Measurements from ENCODE around the gene ARMC7. TPM values are rescaled to one million over a fixed set of nuclear protein-coding genes. Genes with fewer than 3 reads are reported as not detected.

Gene ARMC7
- 10 to 100 TPM; 13.3 to 13.7 TPM for total RNA-seq

- H3K27ac Mint-ChIP-seq = peak within 1 kb of the TSS; percentile 39 to 53
Observed at GRCh38 chr17:75109407-75110233, at the start of gene ARMC7. TSS of gene ARMC7 (plus strand) at chr17:75109969. CDS start at chr17:75110289, 320 bp downstream.

GRCh38 chr17:75060434-75061054 lies 49.2 kb upstream of the ARMC7 start:
- Mint-ChIP-seq H3K27ac (no peak overlapping the region), H3K4me3 (no peak overlapping the region), H3K27me3 (no peaks in the 10 kb centered on the region), H3K9me3 (no peaks in the 10 kb centered on the region), H3K4me1 (ENCODE audit: low read depth in 2 of 2) (peaks cover 0 to 3% of the 10 kb centered on the region in 2 donors), H3K36me3 (peaks cover 4% of the 10 kb centered on the region)
- ATAC-seq = no peak
- DNase-seq (ENCODE audit: low spot score) = no peak

More at GRCh38 chr17:75109407-75110233, at the start of gene ARMC7:
- Mint-ChIP-seq H3K27me3 (no peaks in the 10 kb centered on the region), H3K4me3 (peak within 1 kb of the TSS; percentile 86), H3K4me1 (ENCODE audit: low read depth in 2 of 2) (peaks cover 30 to 33% of the 10 kb centered on the region in 2 donors), H3K36me3 (no peaks in the 10 kb centered on the region), H3K9me3 (no peaks in the 10 kb centered on the region)
- peak; percentile 91 to 92 for ATAC-seq
- DNase-seq (ENCODE audit: low spot score) = peak; percentile 94

GRCh38 chr17:75061055-75061438 lies 48.7 kb upstream of the ARMC7 start:
- H3K27me3 Mint-ChIP-seq = no peaks in the 10 kb centered on the region
- peaks cover 0 to 7% of the 10 kb centered on the region in 2 donors for H3K4me1 Mint-ChIP-seq (ENCODE audit: low read depth in 2 of 2)
- peaks cover 4% of the 10 kb centered on the region for H3K36me3 Mint-ChIP-seq
- DNase-seq (ENCODE audit: low spot score) = no peak
- no peaks in the 10 kb centered on the region for H3K9me3 Mint-ChIP-seq
- no peak for ATAC-seq
- H3K4me3 Mint-ChIP-seq = no peak overlapping the region
- H3K27ac Mint-ChIP-seq = no peak overlapping the region

GRCh38 chr17:75061618-75062017 lies 48.2 kb upstream of the ARMC7 start:
- Mint-ChIP-seq H3K36me3 (peaks cover 4% of the 10 kb centered on the region), H3K27me3 (no peaks in the 10 kb centered on the region), H3K4me3 (no peak overlapping the region), H3K9me3 (no peaks in the 10 kb centered on the region), H3K4me1 (ENCODE audit: low read depth in 2 of 2) (peaks cover 3 to 12% of the 10 kb centered on the region in 2 donors), H3K27ac (no peak overlapping the region)
- no peak for DNase-seq (ENCODE audit: low spot score)
- ATAC-seq = no peak

GRCh38 chr17:75063201-75063600 lies 46.6 kb upstream of the ARMC7 start:
- H3K27me3 Mint-ChIP-seq = no peaks in the 10 kb centered on the region
- peaks cover 4% of the 10 kb centered on the region for H3K36me3 Mint-ChIP-seq
- no peak for ATAC-seq
- H3K9me3 Mint-ChIP-seq = no peaks in the 10 kb centered on the region
- no peak overlapping the region for H3K27ac Mint-ChIP-seq
- DNase-seq (ENCODE audit: low spot score) = no peak
- peaks cover 6 to 19% of the 10 kb centered on the region in 2 donors for H3K4me1 Mint-ChIP-seq (ENCODE audit: low read depth in 2 of 2)
- H3K4me3 Mint-ChIP-seq = no peak overlapping the region

- H3K9me3 Mint-ChIP-seq = no peaks in the 10 kb centered on the region
- H3K36me3 Mint-ChIP-seq = peaks cover 4% of the 10 kb centered on the region
- no peak overlapping the region for H3K27ac Mint-ChIP-seq
- no peak overlapping the region for H3K4me3 Mint-ChIP-seq
- H3K27me3 Mint-ChIP-seq = no peaks in the 10 kb centered on the region
- ATAC-seq (no peak), DNase-seq (ENCODE audit: low spot score) (no peak)
- H3K4me1 Mint-ChIP-seq (ENCODE audit: low read depth in 2 of 2) = peaks cover 6 to 19% of the 10 kb centered on the region in 2 donors
Observed at GRCh38 chr17:75063626-75064025, 46.1 kb upstream of the ARMC7 start.

- DNase-seq (ENCODE audit: low spot score) = no peak
- Mint-ChIP-seq H3K9me3 (no peaks in the 10 kb centered on the region), H3K4me1 (ENCODE audit: low read depth in 2 of 2) (peaks cover 6 to 19% of the 10 kb centered on the region in 2 donors), H3K4me3 (no peak overlapping the region), H3K27ac (no peak overlapping the region), H3K36me3 (peaks cover 4% of the 10 kb centered on the region), H3K27me3 (no peaks in the 10 kb centered on the region)
- ATAC-seq = no peak
Observed at GRCh38 chr17:75064040-75064439, 45.7 kb upstream of the ARMC7 start.

- ATAC-seq (no peak), DNase-seq (ENCODE audit: low spot score) (no peak)
- H3K4me1 Mint-ChIP-seq (ENCODE audit: low read depth in 2 of 2) = peaks cover 6 to 19% of the 10 kb centered on the region in 2 donors
- no peaks in the 10 kb centered on the region for H3K27me3 Mint-ChIP-seq
- H3K9me3 Mint-ChIP-seq = no peaks in the 10 kb centered on the region
- H3K36me3 Mint-ChIP-seq = peaks cover 4% of the 10 kb centered on the region
- no peak overlapping the region for H3K27ac Mint-ChIP-seq
- no peak overlapping the region for H3K4me3 Mint-ChIP-seq
Observed at GRCh38 chr17:75064460-75064859, 45.3 kb upstream of the ARMC7 start.

GRCh38 chr17:75064867-75065561 lies 44.8 kb upstream of the ARMC7 start:
- Mint-ChIP-seq H3K9me3 (no peaks in the 10 kb centered on the region), H3K27ac (no peak overlapping the region), H3K4me3 (no peak overlapping the region), H3K27me3 (no peaks in the 10 kb centered on the region), H3K36me3 (peaks cover 4% of the 10 kb centered on the region), H3K4me1 (ENCODE audit: low read depth in 2 of 2) (peaks cover 6 to 19% of the 10 kb centered on the region in 2 donors)
- ATAC-seq (no peak), DNase-seq (ENCODE audit: low spot score) (no peak)

GRCh38 chr17:75065562-75066151 lies 44.1 kb upstream of the ARMC7 start:
- no peak for ATAC-seq
- peaks cover 4% of the 10 kb centered on the region for H3K36me3 Mint-ChIP-seq

GRCh38 chr17:75067856-75068255 lies 41.9 kb upstream of the ARMC7 start:
- no peak overlapping the region for H3K4me3 Mint-ChIP-seq
- H3K27ac Mint-ChIP-seq = no peak overlapping the region
- ATAC-seq (peak in 1 of 2 donors; percentile 71), DNase-seq (ENCODE audit: low spot score) (no peak)
- H3K27me3 Mint-ChIP-seq = no peaks in the 10 kb centered on the region
- peaks cover 6 to 19% of the 10 kb centered on the region in 2 donors for H3K4me1 Mint-ChIP-seq (ENCODE audit: low read depth in 2 of 2)
- peaks cover 4% of the 10 kb centered on the region for H3K36me3 Mint-ChIP-seq
- H3K9me3 Mint-ChIP-seq = no peaks in the 10 kb centered on the region

More at GRCh38 chr17:75065562-75066151, 44.1 kb upstream of the ARMC7 start:
- Mint-ChIP-seq H3K9me3 (no peaks in the 10 kb centered on the region), H3K4me3 (no peak overlapping the region), H3K27ac (no peak overlapping the region), H3K27me3 (no peaks in the 10 kb centered on the region), H3K4me1 (ENCODE audit: low read depth in 2 of 2) (peaks cover 6 to 19% of the 10 kb centered on the region in 2 donors)
- DNase-seq (ENCODE audit: low spot score) = no peak

- H3K27ac Mint-ChIP-seq = no peak overlapping the region
- no peaks in the 10 kb centered on the region for H3K27me3 Mint-ChIP-seq
- no peak overlapping the region for H3K4me3 Mint-ChIP-seq
- peaks cover 4% of the 10 kb centered on the region for H3K36me3 Mint-ChIP-seq
- H3K9me3 Mint-ChIP-seq = no peaks in the 10 kb centered on the region
- peaks cover 6 to 19% of the 10 kb centered on the region in 2 donors for H3K4me1 Mint-ChIP-seq (ENCODE audit: low read depth in 2 of 2)
- ATAC-seq (no peak), DNase-seq (ENCODE audit: low spot score) (no peak)
Observed at GRCh38 chr17:75068750-75069149, 41.0 kb upstream of the ARMC7 start.

- H3K27ac Mint-ChIP-seq = no peak overlapping the region
- H3K36me3 Mint-ChIP-seq = no peaks in the 10 kb centered on the region
- DNase-seq (ENCODE audit: low spot score) (no peak), ATAC-seq (no peak)
- H3K9me3 Mint-ChIP-seq = no peaks in the 10 kb centered on the region
- H3K4me1 Mint-ChIP-seq (ENCODE audit: low read depth in 2 of 2) = peaks cover 6 to 19% of the 10 kb centered on the region in 2 donors
- no peak overlapping the region for H3K4me3 Mint-ChIP-seq
- H3K27me3 Mint-ChIP-seq = no peaks in the 10 kb centered on the region
Observed at GRCh38 chr17:75069783-75070182, 40.0 kb upstream of the ARMC7 start.
